Activated CD4-positive, CD25-positive, alpha-beta regulatory T cell treated with anti-CD3 and anti-CD28 coated beads, Interleukin-2, amount 50 U/mL, for 16 hours (primary cell): ENCODE data around the gene SPAG5.
A peak's percentile ranks its signal among the peaks of the same experiment; 100 is the strongest.
"Not testable (repeated sequence)": the region's sequence is repeated elsewhere in the genome, so short reads cannot be mapped to it uniquely, and the experiment has no call there.

Source experiments
- DNase-seq: peaks from one replicate; pipeline ENCODE4 v3.0.0-alpha.2; 2020; ENCODE audit warnings: low read depth, low spot score

SPAG5 gene

DNA sequence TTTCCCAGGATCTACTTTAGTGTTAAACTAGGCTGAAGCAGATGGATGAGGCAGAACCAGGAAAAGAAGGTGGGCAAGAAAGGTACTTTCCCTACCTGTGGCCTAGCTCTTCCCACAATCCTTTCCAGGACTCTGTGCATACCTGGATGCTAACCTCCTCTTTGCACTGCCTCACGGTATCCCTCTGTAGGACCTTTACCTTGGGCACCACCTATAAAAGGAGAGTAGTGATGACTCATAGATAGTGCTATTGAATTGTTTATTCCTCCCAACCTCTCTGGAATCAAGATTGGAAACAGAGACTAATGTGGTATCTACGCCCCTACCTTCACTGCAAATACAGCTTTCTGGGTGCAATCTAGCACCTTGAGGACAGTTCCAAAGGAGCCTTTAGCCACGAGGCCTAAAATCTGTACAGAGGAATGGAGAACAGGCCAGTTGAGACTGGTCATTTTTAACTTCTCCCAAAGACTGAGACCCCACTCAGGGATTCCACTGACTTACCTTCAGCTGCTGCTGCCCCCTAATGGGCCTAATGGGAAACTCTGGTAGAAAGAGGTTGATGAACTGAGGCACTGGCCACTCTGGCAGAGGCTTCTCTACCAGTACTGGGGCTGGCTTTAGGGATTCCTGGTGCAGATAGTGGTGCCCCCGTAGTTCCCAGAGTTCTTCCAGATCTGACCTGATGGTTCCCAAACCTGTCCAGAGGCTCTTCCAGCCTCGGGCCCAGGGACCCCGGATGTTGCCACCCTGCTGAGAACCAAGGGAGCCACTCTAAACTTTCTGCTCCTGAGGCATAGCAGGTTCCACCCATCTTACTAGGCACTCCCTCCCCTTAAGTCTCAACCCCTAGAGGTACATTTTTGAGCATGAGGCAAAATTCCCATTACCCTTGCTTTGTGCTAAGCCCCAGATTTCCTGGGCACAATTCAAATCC is 14.4 kb upstream of the SPAG5 start:
- peak; percentile 19 for DNase-seq

DNA sequence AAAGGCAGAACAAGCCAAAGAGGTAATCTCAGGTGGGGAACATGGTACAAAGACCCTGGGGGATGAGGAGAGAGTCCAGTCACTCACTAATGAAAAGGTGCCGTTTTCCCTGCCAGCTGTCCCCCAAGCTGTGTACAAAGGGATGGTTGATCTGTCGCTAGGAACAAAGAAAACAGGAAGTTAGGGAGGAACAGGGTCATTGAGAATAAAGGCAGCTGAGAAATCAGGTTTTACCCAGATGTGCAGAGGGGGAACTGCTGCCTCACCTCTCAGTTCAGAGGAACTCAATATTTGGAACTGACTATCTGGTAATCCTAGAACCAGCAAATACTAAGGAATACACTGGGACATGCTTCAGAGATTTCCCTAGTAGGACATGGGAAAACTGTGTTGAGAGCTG is 13.7 kb upstream of the SPAG5 start:
- no peak for DNase-seq

DNA sequence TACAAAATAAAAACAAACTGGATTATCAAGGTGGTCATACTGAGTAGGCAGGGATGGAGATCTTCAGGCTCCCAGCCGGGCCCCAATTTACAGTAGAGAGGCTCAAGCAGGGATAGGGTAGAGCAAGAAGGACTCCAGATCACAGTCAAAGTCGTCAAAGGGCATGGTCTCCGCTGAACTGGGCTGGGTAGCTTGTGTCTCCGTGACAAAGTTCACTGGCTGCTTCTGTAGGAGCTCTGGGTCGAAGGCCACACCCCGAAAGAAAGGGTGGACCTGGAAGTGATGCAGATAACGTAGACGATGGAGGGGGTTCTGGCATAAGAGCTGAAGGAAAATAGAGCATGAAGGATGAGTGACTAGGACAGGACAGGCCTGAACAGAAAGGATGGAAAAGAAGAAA is 11.6 kb upstream of the SPAG5 start:
- DNase-seq: no peak

DNA sequence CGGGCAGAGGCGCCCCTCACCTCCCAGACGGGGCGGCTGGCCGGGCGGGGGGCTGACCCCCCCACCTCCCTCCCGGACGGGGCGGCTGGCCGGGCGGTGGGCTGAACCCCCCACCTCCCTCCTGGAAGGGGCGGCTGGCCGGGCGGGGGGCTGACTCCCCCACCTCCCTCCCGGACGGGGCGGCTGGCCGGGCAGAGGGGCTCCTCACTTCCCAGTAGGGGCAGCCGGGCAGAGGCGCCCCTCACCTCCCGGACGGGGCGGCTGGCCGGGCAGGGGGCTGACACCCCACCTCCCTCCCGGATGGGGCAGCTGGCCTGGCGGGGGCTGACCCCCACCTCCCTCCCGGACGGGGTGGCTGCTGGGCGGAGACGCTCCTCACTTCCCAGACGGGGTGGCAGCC is 5.2 kb upstream of the SPAG5 start:
- DNase-seq: not testable (repeated sequence)

DNA sequence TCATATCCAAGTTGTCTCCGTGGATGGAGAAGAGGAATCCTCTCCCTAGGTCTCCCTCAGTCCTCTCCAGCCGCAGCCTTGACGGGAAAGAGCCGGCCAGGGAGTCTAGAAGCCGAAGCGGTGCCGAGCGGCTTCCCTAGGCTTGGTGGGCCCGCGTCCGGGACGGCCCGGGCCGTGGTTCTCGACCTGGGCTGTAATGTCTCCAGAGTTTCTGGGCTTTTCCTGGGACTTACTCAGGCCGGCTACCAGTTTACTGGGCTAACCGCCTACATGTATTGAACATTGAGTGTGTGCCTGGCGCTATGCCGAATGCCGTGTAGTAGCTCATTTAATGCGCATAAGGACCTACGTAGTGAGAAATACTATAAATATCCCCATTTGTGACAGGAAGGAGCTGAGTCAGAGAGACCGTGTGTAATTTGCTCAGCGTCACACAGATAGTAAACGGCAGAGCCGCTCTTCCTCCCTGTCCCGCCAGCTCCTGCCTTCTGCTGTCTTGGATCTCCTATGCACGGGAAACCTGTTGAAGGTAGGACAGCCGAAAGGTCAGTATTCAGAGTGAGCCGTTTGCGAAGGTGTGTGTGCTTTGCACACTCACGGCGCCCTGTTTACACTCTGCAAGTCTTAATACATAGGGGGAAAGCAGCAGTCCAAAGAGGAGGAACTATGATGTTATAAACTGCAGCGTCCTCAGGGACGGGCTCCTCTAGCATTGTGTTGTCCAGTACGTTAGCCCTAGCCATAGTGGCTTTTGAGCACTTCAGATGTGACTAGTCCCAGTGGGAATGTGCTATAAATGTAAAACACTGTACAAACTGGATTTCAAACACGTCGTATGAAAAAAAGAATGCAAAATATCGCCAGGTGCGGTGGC is 723 bp upstream of the SPAG5 start:
- peak; percentile 22 for DNase-seq

DNA sequence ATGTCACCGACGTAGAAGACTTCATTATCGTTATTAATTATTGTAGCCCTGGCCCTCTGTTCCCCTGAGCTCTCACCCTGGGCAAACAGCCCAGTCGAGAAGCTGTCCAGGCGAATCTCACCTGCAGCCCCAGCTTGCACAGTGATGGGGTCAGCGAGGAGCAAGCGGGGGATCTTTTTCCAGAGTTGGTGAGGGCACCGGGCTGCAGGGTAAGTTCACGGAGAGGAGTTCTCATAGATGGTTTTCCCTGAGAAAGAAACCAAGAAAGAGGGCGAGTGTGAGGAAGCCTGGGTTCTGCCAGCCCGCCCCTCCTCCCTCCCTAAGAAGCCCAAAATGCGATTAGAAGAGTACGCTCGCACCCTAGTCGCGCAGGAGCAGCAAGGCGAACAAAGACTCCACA is 436 bp downstream of the SPAG5 start:
- DNase-seq: no peak

DNA sequence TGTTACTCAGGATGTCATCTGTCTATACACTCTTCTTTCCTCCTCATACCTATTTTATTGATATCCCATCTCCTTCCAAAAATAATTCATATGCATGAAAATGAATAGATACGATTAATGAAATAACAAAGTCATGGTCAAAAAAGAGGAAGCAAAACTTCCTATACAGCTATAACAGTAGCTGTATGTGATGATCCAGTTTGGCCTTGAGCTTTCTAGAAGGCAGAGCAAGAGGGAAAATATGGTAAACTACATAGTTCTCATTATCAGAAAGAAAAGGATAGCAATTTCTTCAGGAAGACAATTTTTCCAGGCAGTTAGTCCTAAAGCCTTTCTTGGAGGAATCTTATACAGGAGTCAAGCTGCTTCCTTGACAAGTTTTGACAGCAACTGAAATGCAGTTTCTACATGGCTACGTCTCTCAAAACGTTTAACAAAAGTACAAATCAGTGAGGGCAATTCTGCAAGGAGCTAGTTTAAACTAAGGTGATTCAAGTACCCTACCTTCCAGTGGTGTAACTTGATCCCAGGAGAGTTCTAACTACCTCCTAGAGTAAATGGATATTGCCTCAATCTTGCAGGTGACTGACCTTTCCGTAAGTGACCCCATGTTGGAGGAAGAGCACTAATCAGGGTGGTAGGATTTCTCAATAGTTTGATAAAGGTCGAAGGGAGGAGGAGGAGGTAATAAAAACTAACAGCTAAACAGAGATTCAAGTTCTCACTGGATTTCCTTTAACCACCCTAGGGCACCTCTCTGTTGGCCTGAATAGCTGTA is 1.0 kb downstream of the SPAG5 start:
- DNase-seq: no peak

DNA sequence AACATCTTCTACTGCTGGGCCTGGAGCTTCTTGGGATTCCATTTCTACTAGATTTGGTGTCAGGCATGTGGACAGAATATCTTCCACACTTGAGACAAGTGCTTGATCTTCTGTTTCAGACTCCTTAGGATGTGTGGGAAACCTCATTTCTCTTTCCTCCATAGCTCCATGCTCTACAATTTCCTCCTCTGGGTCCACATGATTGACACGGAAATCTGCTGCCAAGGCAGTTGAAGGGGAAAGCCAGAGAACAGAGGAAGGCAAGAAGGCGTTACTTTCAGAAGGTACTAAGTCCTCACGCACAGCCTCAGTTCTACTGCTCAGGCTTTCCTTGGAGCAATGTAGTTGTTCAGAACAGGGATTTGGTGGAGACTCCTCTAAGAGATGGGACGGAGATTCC is 6.6 kb downstream of the SPAG5 start:
- no peak for DNase-seq

DNA sequence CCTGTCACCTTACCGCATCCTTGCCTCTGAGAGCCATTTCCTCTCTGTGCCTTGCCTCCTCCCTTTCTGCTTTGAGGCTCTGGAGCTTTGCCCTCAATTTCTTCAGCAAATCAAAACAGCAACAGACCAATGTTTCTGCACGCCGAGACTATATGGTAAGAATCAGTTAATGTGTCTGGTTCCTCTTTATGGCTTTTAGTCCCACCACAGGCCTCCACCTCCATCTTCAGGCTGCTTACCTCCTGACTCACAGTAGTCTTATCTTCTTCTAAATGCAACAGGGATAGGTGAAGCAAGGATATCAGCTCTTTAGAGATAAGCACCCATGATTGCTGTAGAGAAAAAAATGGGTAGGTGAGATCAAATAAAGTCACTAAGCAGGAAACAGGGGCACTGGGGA is 13.0 kb downstream of the SPAG5 start:
- DNase-seq: no peak

DNA sequence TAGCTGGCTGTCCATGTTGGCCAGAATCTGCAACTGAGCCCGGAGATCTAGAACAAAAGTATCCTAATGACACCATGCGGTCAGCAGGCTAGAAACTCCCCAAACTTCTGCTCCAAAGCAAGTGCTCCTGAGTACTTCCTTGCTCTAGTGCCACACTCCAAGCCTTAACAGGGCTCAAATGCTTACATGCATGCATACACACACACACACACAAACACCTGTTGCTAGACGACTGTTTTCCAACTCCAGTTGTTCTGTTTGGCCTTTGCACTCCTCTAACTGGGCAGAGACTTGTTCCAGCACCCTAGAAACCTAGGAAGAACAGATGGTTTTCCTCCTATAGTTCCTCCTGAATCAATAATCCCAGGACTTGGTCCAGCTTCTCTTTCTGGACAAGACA is 14.4 kb downstream of the SPAG5 start:
- DNase-seq: no peak

DNA sequence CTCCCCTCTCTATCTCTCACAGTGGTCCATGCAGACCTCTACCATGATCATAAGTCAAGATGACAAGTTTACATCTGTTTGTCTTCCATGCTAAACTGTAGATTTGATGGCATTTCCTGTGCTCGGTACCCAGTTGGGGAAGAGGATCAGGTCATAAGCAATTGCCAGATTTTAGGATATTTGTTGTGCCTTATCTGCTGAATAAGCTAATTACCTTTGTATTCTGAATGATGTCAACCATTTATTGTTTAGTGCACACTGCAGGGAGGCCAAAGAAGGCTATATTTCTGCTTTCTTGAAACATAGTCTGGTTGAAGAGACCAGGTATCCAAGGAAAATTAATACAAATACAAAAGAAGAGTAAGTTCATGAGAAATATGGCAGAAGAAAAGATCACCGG is 16.3 kb downstream of the SPAG5 start:
- no peak for DNase-seq

DNA sequence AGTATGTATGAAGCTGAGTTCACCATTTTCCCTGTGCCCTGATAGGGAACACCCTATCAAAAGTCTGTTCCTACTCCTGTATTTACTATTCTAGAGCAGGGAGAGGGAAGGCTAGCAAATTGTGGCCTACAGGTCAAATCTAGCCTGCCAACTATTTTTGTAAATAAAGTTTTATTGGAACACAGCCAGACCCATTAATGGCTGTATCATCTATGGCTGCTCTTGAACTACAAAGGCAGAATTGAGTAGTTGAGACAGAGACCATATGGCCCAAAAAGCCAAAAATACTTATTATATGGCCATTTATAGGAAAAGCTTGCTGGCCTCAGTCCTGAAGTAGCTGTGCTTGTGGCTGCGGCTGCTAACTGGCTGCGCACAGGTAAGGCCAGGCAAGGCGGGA is 17.9 kb downstream of the SPAG5 start:
- DNase-seq: no peak

DNA sequence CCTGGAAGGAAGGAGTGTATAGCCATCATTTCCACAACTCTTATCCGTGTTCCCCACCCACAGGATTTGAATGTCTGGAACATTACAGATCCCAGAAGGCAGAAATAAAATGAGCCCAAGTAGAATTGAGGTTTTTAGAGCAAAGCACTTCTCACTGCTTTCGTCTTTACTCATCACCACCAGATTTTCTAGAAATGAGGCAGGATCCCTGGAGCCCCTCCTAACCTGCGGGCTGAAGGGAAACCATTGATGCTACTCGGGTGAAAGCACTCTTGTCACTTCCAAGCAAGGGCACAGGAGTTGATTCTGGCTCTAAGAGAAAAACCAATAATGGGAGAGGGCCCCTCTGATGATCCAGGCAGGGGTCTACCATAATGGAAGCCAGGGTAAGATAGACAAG is 19.3 kb downstream of the SPAG5 start:
- no peak for DNase-seq

DNA sequence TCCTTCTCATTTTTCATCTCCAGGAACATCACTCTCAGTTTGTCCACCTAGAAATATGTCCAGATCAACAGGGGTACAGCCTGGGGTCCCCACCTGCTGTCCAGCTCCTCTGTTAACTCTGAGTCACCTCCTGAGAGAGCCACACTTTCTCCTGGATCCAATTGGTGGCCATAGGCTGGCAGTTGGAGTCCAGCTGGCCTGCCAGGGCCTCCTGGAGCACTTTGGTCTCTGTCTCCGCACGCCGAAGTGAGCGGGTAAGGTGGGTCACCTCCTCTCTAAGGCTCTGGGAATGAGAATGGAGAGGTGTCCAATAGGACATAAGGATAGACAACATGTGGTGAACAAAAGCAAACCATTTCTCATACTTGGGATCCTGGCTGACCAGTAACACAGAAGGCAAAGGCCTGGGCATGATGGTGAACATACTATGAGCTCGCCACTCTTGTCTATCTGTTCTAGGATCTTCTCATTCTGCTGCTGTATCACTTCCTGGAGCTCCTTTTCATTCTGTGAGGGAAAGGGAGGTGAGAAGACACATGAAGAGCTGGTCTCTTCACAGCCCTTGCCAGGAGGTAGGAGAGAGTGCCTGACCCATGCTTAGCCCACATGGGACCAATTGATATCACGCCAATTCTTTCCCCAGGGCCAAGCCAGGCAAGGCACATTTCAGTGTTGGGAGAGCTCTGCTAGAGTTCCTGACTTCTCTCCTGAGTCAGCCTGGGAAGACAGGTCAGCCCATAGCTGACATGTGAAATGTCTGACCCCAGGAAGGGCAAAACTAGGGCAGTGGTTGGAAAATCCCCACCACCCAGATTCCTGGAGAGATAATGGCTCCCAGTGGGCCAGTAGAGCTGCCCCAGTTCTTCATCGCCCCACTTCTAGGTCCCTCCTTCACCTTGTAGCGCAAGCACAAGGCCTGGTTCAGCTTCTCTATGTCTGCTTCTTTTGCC is 20.3 kb downstream of the SPAG5 start:
- no peak for DNase-seq

DNA sequence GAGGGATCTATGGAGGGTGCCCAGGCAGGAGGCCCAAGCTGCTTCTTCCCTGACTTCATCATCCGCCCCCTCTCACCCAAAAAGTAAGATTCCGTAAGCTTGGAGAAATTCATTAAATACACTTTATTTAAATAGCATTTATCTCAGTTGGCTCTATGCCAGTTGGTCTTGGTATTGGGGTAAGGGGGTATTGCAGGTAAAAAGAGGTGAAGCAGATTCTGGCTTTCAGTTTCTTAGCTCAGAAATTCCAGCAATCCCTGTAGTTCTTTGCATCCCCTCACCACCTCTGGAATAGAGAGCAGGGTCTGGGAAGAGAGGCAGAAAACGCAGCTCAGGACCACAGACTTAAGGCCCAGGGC is 21.4 kb downstream of the SPAG5 start:
- DNase-seq: no peak

DNA sequence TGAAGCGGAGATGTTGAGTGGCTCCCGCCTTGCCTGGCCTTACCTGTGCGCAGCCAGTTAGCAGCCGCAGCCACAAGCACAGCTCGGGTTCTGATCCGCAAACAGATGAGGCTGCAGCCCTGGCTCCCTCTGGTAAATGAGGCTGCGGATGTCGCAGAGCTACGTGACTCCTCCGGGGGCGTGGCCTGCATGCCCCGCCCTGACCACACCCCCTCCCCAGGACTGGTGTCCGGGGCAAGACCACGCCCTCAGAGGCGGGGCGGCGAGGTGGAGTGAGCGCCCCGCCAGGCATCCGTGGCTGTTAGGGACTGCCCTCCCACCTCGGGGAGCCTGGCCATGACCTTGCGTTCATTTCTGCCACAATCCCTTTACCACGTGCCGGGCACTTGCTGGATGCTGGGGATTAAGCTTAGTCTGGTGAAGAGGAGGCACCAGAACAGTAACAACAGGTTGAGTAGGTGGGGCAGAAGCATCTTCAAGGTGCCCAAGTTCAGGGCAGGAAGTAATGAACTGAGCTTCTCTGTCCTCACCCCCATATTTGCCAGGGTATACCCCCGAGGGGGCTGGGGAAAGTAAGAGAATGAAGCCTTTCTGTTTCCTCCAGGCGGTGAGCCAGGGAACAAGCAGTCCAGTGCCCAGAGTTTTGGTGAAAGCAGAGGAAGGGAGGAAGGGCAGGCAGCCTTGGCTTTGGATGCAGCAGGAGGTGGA is 21.9 kb downstream of the SPAG5 start, which contains the start of gene ALDOC:
TSS of gene ALDOC (minus strand) at position 138 of the 708 bp plus-strand sequence. CDS start 1,363 bp downstream, outside the sequence.
- peak; percentile 93 for DNase-seq

DNA sequence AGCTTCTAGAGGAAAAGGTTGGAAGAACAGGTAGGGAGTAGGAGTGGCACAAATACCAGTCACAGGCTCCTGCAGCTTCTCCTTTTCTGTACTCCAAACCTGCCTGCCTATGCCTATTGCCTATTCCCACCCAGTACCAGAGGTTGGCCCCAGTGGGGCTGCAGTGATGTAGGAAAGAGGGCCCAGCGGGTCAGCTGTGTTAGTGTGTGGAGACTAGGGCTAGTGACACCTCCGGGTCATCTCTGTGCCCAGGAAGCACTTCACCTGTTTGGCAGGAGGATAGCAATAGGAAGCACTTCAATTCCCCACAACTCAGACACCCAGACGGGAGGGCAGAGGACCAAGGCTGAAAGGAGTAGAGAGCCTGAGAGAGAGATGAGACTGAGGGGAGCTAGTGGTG is 22.8 kb downstream of the SPAG5 start:
- DNase-seq: not testable (repeated sequence)

DNA sequence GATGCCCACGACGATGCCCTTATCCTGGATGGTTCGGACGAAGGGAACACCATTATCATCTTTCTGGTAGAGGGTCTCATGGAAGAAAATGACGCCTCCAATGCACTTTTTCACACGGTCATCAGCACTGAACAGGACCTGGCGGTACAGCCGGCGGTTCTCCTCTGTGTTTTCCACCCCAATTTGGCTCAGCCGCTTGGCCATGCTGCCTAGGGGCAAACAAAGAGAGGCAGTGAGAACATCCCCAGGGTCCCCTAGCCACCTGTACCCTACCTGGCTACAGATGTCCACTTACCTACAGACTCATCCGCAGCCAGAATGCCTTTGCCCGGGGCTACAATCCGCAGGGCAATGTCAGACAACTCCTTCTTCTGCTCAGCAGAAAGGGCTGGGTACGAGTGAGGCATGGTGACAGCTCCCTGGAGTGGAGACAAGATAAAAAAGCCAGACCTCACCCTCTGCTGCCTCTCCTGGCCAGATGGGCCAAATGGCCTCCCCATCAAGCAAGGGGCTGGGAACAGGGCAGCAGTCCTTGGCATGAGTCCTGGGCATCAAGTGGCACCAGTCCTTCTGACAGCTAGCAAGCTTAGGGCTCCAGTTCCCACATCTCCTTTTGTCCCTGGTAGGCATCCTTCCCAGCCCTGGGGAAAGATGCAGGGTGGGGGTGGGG is 23.6 kb downstream of the SPAG5 start:
- no peak for DNase-seq

DNA sequence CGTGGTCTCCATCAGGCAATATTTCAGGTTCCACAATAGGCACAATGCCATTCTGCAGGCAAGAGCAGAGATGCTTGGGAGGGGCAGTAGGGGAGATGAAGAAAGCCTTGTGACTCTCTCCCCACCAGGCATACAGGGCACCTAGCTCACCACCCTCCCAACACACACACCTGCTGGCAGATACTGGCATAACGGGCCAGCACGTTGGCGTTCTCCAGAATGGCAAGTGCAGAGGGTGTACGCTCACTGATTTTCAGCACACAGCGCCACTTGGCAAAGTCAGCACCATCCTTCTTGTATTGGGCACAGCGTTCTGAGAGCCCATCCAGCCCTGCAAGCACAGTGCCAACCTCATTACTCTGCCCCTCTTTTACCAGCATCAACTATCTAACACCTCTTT is 24.3 kb downstream of the SPAG5 start:
- DNase-seq: no peak
